PC-3 (cell line): ENCODE measurements around the gene ANK3. TPM values are rescaled to one million over a fixed set of nuclear protein-coding genes. Genes with fewer than 3 reads are reported as not detected.

ENCODE experiments used
- ATAC-seq: fragments of 200-7000 bp; cut with Tn5 transposase; 2 replicates; pipeline ENCODE4 v1.9.1; 2020; ENCODE audit warnings: mild to moderate bottlenecking, moderate library complexity
- BruUV-seq: library from RNA; stranded (reverse); fragments of 400-500 nt; replicated peaks from 2 replicates; lab custom pipeline; 2021; lab: Mats Ljungman, UMichigan
- CTCF ChIA-PET: fragments of 300-600 bp; sonication (Branson Sonifier 250); formaldehyde crosslinking; loops from one replicate; lab custom pipeline; 2022; ENCODE audit warnings: antibody characterized with exemption; lab: Charles Lee
- POLR2A ChIA-PET: fragments of 300-600 bp; sonication (Branson Sonifier 250); formaldehyde crosslinking; loops from one replicate; lab custom pipeline; 2022; ENCODE audit warnings: antibody characterized with exemption; ENCODE audit not compliant: unreplicated experiment; lab: Charles Lee
- DNase-seq: peaks from one replicate; pipeline ENCODE4 v3.0.0-alpha.2; 2015
- H2AFZ ChIP-seq: fragments of 300-600 bp; sonication (generic); 2 replicates; pipeline ENCODE4 v1.6.0; 2016; ENCODE audit warnings: antibody characterized with exemption, low read length
- H3F3A ChIP-seq: fragments of 300-600 bp; sonication (generic); one replicate; pipeline ENCODE4 v1.6.0; 2017; ENCODE audit warnings: antibody characterized with exemption, low read length, control low read depth, mild to moderate bottlenecking; ENCODE audit not compliant: unreplicated experiment
- H3K27ac ChIP-seq: fragments of 300-600 bp; sonication (generic); 2 replicates; pipeline ENCODE4 v1.5.1; 2016; ENCODE audit warnings: mild to moderate bottlenecking, low read length
- H3K27me3 ChIP-seq: fragments of 300-600 bp; sonication (generic); 2 replicates; pipeline ENCODE4 v1.6.1; 2016; ENCODE audit warnings: low read length, mixed read lengths
- H3K36me3 ChIP-seq: fragments of 300-600 bp; sonication (generic); 2 replicates; pipeline ENCODE4 v1.6.1; 2016; ENCODE audit warnings: low read depth, mixed run types, low read length, mixed read lengths
- H3K4me1 ChIP-seq: fragments of 300-600 bp; sonication (generic); 2 replicates; pipeline ENCODE4 v1.5.1; 2016; ENCODE audit warnings: low read length; ENCODE audit not compliant: insufficient read depth
- H3K4me2 ChIP-seq: fragments of 300-600 bp; sonication (generic); 2 replicates; pipeline ENCODE4 v1.6.0; 2016; ENCODE audit warnings: low read length
- H3K4me3 ChIP-seq: fragments of 300-600 bp; sonication (generic); 2 replicates; pipeline ENCODE4 v1.5.1; 2016; ENCODE audit warnings: mild to moderate bottlenecking, low read length, mixed read lengths
- H3K79me2 ChIP-seq: fragments of 300-600 bp; sonication (generic); 2 replicates; pipeline ENCODE4 v1.6.1; 2017; ENCODE audit warnings: low read length, mixed read lengths
- H3K9ac ChIP-seq: fragments of 300-600 bp; sonication (generic); 2 replicates; pipeline ENCODE4 v1.6.0; 2016; ENCODE audit warnings: mild to moderate bottlenecking, low read length
- H3K9me2 ChIP-seq: fragments of 300-600 bp; sonication (generic); replicated peaks from 2 replicates; pipeline ENCODE4 v1.6.1; 2016; ENCODE audit warnings: mixed run types, low read length, mixed read lengths
- H3K9me3 ChIP-seq: fragments of 300-600 bp; sonication (generic); 2 replicates; pipeline ENCODE4 v1.6.1; 2016; ENCODE audit warnings: low read length, mixed read lengths
- H4K20me1 ChIP-seq: fragments of 300-600 bp; sonication (generic); 2 replicates; pipeline ENCODE4 v1.6.1; 2016; ENCODE audit warnings: low read length, mixed read lengths
- EZH2 ChIP-seq: fragments of 300-600 bp; sonication (generic); IDR thresholded peaks from one replicate; pipeline ENCODE4 v1.6.1; 2017; ENCODE audit warnings: antibody characterized with exemption, mild to moderate bottlenecking, low read length; ENCODE audit not compliant: unreplicated experiment
- EZH2phosphoT487 ChIP-seq: fragments of 300-600 bp; sonication (generic); IDR thresholded peaks from 2 replicates; pipeline ENCODE4 v1.6.1; 2018; ENCODE audit warnings: mild to moderate bottlenecking, antibody characterized with exemption, low read length, borderline replicate concordance
- intact Hi-C: fragments of 100-400 bp; cut with micrococcal nuclease; formaldehyde crosslinking; loops from 2 replicates; pipeline ENCODE4 v1.9.0; 2023
- total RNA-seq: library from RNA; depleted of rRNA; stranded (reverse); fragments of >200 nt; gene quantifications from 2 replicates; pipeline ENCODE4 v1.2.3, GENCODE V29; 2014
- TF ChIP-seq, protein P1 (sequence below): fragments of 300-600 bp; sonication (generic); conservative IDR thresholded peaks from 2 replicates; pipeline ENCODE4 v1.5.1; 2017; ENCODE audit warnings: antibody characterized with exemption, low read depth, mild to moderate bottlenecking, low read length

The ANK3 gene
- total RNA-seq, 1 experiment from 2014 or later: 29.5 TPM

DNA sequence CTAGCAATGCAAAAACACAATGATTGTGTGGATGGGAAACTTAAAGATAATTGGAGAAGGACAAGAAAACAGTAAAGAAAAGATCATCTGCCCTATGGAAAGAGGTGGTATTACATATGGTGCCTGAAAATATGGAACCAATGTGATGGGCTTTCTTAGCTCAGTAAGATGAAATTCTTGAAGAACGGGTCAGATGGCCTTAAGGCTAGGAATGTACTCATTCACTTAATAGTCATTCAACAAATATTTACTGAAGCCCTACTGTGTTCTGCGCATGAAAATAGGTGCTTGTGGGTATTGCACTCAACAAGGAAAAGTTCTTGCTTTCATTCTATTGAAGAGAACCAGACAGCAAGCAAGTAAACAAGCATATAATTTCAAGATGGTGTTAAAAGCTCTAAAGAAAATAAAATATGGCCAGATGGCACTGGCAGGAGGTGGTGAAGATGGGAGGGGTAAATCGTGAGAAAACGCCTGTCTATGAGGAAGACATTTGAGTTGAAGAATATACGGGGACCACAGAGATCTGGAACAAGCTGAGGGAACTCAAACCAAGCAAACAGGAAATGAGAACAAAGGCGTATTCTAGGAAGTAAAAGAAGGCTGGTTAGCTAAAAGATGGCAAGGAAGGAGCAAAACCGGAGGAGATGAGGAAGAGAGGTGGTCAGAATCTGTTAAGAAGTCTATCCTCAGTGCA, 179.7 kb downstream of the ANK3 start:
- POLR2A ChIA-PET: interaction anchor here (0.5 to 0.6 kb wide), 2 partner anchors 72 to 74 kb away, joined by 3 to 4 read pairs; no protein-coding TSS in a partner anchor
- Histone ChIP-seq H3K9me2 (no peaks in the 10 kb centered on the region), H4K20me1 (no peaks in the 10 kb centered on the region), H3K4me2 (0 out of 2 replicates have a peak overlapping the region, but pooled peaks have one; percentile 3), H3K9ac (no peak overlapping the region), H3K36me3 (no peaks in the 10 kb centered on the region), H2AFZ (no peak overlapping the region), H3K27me3 (no peaks in the 10 kb centered on the region), H3F3A (no peaks in the 10 kb centered on the region), H3K9me3 (no peaks in the 10 kb centered on the region), H3K4me3 (no peak overlapping the region), H3K79me2 (no peaks in the 10 kb centered on the region), H3K27ac (no peak overlapping the region), H3K4me1 (peaks cover 22% of the 10 kb centered on the region)
- intact Hi-C loops: loop anchor here (2.0 to 10.0 kb wide), 3 partner anchors 39 to 345 kb away; no protein-coding TSS in a partner anchor
- TF ChIP-seq, protein P1, sequence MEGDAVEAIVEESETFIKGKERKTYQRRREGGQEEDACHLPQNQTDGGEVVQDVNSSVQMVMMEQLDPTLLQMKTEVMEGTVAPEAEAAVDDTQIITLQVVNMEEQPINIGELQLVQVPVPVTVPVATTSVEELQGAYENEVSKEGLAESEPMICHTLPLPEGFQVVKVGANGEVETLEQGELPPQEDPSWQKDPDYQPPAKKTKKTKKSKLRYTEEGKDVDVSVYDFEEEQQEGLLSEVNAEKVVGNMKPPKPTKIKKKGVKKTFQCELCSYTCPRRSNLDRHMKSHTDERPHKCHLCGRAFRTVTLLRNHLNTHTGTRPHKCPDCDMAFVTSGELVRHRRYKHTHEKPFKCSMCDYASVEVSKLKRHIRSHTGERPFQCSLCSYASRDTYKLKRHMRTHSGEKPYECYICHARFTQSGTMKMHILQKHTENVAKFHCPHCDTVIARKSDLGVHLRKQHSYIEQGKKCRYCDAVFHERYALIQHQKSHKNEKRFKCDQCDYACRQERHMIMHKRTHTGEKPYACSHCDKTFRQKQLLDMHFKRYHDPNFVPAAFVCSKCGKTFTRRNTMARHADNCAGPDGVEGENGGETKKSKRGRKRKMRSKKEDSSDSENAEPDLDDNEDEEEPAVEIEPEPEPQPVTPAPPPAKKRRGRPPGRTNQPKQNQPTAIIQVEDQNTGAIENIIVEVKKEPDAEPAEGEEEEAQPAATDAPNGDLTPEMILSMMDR: peak; percentile 23; the same call in 1 of the 2 replicates
- TF ChIP-seq EZH2: no peak
- TF ChIP-seq EZH2phosphoT487: no peak
- peak; percentile 93 for DNase-seq
- no TSS peak for BruUV-seq
- CTCF ChIA-PET: interaction anchor here (0.5 to 1.6 kb wide), 5 partner anchors 8 to 231 kb away, joined by 4 to 5 read pairs (median 4); no protein-coding TSS in a partner anchor
- ATAC-seq: peak; percentile 58

- Histone ChIP-seq H3F3A (no peaks in the 10 kb centered on the region), H3K27me3 (no peaks in the 10 kb centered on the region), H3K9me2 (no peaks in the 10 kb centered on the region), H3K9me3 (no peaks in the 10 kb centered on the region), H3K4me3 (no peak overlapping the region), H4K20me1 (no peaks in the 10 kb centered on the region), H3K27ac (no peak overlapping the region), H3K9ac (no peak overlapping the region), H3K79me2 (no peaks in the 10 kb centered on the region), H3K4me2 (no peak overlapping the region), H3K4me1 (peaks cover 22% of the 10 kb centered on the region), H3K36me3 (no peaks in the 10 kb centered on the region), H2AFZ (no peak overlapping the region)
- DNase-seq (peak; percentile 87), ATAC-seq (peak; percentile 57)
- TF ChIP-seq EZH2phosphoT487: no peak
- no peak for TF ChIP-seq EZH2
- TF ChIP-seq, protein P1: peak; percentile 100
- no TSS peak for BruUV-seq
- intact Hi-C loops: loop anchor here (1.0 to 10.0 kb wide), 6 partner anchors 38 to 344 kb away; no protein-coding TSS in a partner anchor
- CTCF ChIA-PET: interaction anchor here (0.6 to 2.0 kb wide), 7 partner anchors 86 to 232 kb away, joined by 3 to 25 read pairs (median 7); no protein-coding TSS in a partner anchor
- POLR2A ChIA-PET: no interaction called here
Observed at GRCh38 chr10:60208676-60209269, 180.9 kb downstream of the ANK3 start.
